Omental fat pad (tissue), 4 donors: ENCODE measurements around the gene FAXC. TPM values are rescaled to one million over a fixed set of nuclear protein-coding genes. Genes with fewer than 3 reads are reported as not detected.

Experiments used
- ATAC-seq: fragments of 150-250 bp; one replicate; pipeline ENCODE4 v1.9.1; 2016; ENCODE audit warnings: mild to moderate bottlenecking, moderate library complexity; ENCODE audit not compliant: low FRiP score
- DNase-seq: peaks from one replicate; pipeline ENCODE4 v3.0.0-alpha.2; 2019; ENCODE audit warnings: low spot score
- CTCF ChIP-seq, 3 donors: fragments of 450-650 bp; IDR thresholded peaks; one replicate each; pipeline ENCODE4 v1.5.1; 2016 to 2017; ENCODE audit warnings: antibody characterized with exemption in 3 of 3, mild to moderate bottlenecking in 3 of 3, moderate library complexity in 2 of 3
- total RNA-seq, 4 donors: library from RNA; depleted of rRNA; stranded (reverse); fragments of >200 nt; gene quantifications; one replicate each; pipeline ENCODE4 v1.1.0, GENCODE V29; 2016

FAXC gene
- total RNA-seq, 4 donors from 2014 or later: 0.16 to 1.7 (median 0.56) TPM

- ATAC-seq (no peak), DNase-seq (no peak)
- TF ChIP-seq CTCF (IDR thresholded peaks at IDR 0.05): no peak
Measured at GRCh38 chr6:99378636-99379035, 29.2 kb upstream of the FAXC start.

- ATAC-seq: no peak
- TF ChIP-seq CTCF (IDR thresholded peaks at IDR 0.05): no peak
- no peak for DNase-seq
Measured at GRCh38 chr6:99369533-99369932, 20.1 kb upstream of the FAXC start.

- ATAC-seq: no peak
- TF ChIP-seq CTCF (IDR thresholded peaks at IDR 0.05): no peak
- no peak for DNase-seq
Measured at GRCh38 chr6:99366852-99367251, 17.4 kb upstream of the FAXC start.

GRCh38 chr6:99364026-99364425 lies 14.6 kb upstream of the FAXC start:
- DNase-seq: no peak
- no peak for TF ChIP-seq CTCF (IDR thresholded peaks at IDR 0.05)
- ATAC-seq: no peak

- DNase-seq (no peak), ATAC-seq (no peak)
- TF ChIP-seq CTCF (IDR thresholded peaks at IDR 0.05): no peak
Measured at GRCh38 chr6:99362678-99363268, 13.3 kb upstream of the FAXC start.

- no peak for ATAC-seq
- DNase-seq: no peak
- no peak for TF ChIP-seq CTCF (IDR thresholded peaks at IDR 0.05)
Measured at GRCh38 chr6:99359800-99360199, 10.3 kb upstream of the FAXC start.

GRCh38 chr6:99356641-99357040 lies 7.2 kb upstream of the FAXC start:
- ATAC-seq (no peak), DNase-seq (no peak)

More at GRCh38 chr6:99356641-99357040, 7.2 kb upstream of the FAXC start:
- no peak for TF ChIP-seq CTCF (IDR thresholded peaks at IDR 0.05)
